ENCODE measurements around the gene PLAC8. TPM values are rescaled to one million over a fixed set of nuclear protein-coding genes. Genes with fewer than 3 reads are reported as not detected.
A peak's percentile ranks its signal among the peaks of the same experiment; 100 is the strongest.

PLAC8 gene
- total and polyA plus RNA-seq, 2 of the 8 experiments (the other 6 are each of a cell fraction or from before 2014, with no cell fraction given), result 0.98 to 1.1 TPM

- no peaks in the 10 kb centered on the region for H3K4me1 ChIP-seq (replicated peaks in 1 of 4; ENCODE audit: control insufficient read depth in 3 of 4, insufficient read depth in 4 of 4, low read length in 3 of 4)
- no peak overlapping the region for H2BK15ac ChIP-seq (ENCODE audit: low read length)
- POLR2A ChIA-PET (ENCODE audit: partially characterized antibody), result no interaction called here
- no peak overlapping the region for H2AK5ac ChIP-seq (ENCODE audit: low read depth, low read length)
- no peak for FAIRE-seq
- H4K5ac ChIP-seq (ENCODE audit: insufficient read length, low read depth, low read length), result no peak overlapping the region
- H3K79me2 ChIP-seq (ENCODE audit: control insufficient read depth in 1 of 2, insufficient read depth in 2 of 2, low read length in 2 of 2), result no peaks in the 10 kb centered on the region
- TF ChIP-seq BRCA1 (IDR thresholded peaks at IDR 0.05; ENCODE audit: low read depth, low read length), result no peak
- no peak for TF ChIP-seq KDM5A (IDR thresholded peaks at IDR 0.05; ENCODE audit: low read length)
- no peak for TF ChIP-seq SIRT6 (IDR thresholded peaks at IDR 0.05; ENCODE audit: low read length)
- TF ChIP-seq, protein P1, sequence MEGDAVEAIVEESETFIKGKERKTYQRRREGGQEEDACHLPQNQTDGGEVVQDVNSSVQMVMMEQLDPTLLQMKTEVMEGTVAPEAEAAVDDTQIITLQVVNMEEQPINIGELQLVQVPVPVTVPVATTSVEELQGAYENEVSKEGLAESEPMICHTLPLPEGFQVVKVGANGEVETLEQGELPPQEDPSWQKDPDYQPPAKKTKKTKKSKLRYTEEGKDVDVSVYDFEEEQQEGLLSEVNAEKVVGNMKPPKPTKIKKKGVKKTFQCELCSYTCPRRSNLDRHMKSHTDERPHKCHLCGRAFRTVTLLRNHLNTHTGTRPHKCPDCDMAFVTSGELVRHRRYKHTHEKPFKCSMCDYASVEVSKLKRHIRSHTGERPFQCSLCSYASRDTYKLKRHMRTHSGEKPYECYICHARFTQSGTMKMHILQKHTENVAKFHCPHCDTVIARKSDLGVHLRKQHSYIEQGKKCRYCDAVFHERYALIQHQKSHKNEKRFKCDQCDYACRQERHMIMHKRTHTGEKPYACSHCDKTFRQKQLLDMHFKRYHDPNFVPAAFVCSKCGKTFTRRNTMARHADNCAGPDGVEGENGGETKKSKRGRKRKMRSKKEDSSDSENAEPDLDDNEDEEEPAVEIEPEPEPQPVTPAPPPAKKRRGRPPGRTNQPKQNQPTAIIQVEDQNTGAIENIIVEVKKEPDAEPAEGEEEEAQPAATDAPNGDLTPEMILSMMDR (IDR thresholded peaks at IDR 0.05; ENCODE audit: control extremely low read depth in 1 of 3, insufficient read depth in 1 of 3, low read depth in 1 of 3, low read length in 3 of 3), result peak in 1 of 3 experiments; percentile 3; a peak in 1 of 4 replicates
- no peak for TF ChIP-seq CHD2 (IDR thresholded peaks at IDR 0.05; ENCODE audit: low read length)
- no peak for TF ChIP-seq SP4 (IDR thresholded peaks at IDR 0.05; ENCODE audit: low read length)
- TF ChIP-seq RFX5 (IDR thresholded peaks at IDR 0.05; ENCODE audit: borderline replicate concordance, low read depth, low read length), result no peak
- TF ChIP-seq RAD21 (IDR thresholded peaks at IDR 0.05 in 1 of 2, conservative IDR thresholded peaks at IDR 0.05 in 1 of 2; ENCODE audit: low read depth in 2 of 2, low read length in 2 of 2), result peak; percentile 15 to 32
- TF ChIP-seq POLR2A (IDR thresholded peaks at IDR 0.05; ENCODE audit: control extremely low read depth in 1 of 2, low read depth in 2 of 2, low read length in 2 of 2), result no peak
- no peak for TF ChIP-seq CEBPB (IDR thresholded peaks at IDR 0.05; ENCODE audit: low read depth, low read length)
- TF ChIP-seq TCF12 (IDR thresholded peaks at IDR 0.05; ENCODE audit: low read depth, low read length), result no peak
- TF ChIP-seq TBP (IDR thresholded peaks at IDR 0.05; ENCODE audit: low read depth, low read length), result no peak
- TF ChIP-seq EGR1 (IDR thresholded peaks at IDR 0.05; ENCODE audit: borderline replicate concordance, low read depth, low read length), result no peak
- no peak overlapping the region for H3K27ac ChIP-seq (ENCODE audit: low read depth, low read length)
- H3K56ac ChIP-seq (replicated peaks; ENCODE audit: insufficient read length, low read depth, low read length), result no peak overlapping the region
- no peak overlapping the region for H2AFZ ChIP-seq (ENCODE audit: low read length)
- no peak overlapping the region for H3K4me3 ChIP-seq (ENCODE audit: extremely low read depth in 1 of 4, insufficient read depth in 2 of 4, low read depth in 3 of 4, low read length in 4 of 4)
- H3K4me2 ChIP-seq (ENCODE audit: insufficient read depth in 1 of 2, low read depth in 2 of 2, low read length in 2 of 2), result no peak overlapping the region
- H3K36me3 ChIP-seq (ENCODE audit: control insufficient read depth in 2 of 4, insufficient read depth in 4 of 4, low read length in 3 of 4), result peaks cover 0 to 6% (median 0%) of the 10 kb centered on the region in 4 experiments; a peak in 2 of 8 replicates
- no peak overlapping the region for H4K91ac ChIP-seq (replicated peaks; ENCODE audit: insufficient read length, low read length)
- CTCF ChIA-PET (ENCODE audit: partially characterized antibody), result interaction anchor here (0.9 to 1.5 kb wide), 6 partner anchors 10 to 226 kb away, joined by 3 to 4 read pairs (median 4); no protein-coding TSS in a partner anchor
- DNase-seq (ENCODE audit: low read depth in 1 of 2, low spot score in 2 of 2), result no peak
- no peak overlapping the region for H3K23ac ChIP-seq (ENCODE audit: insufficient read length)
- no peak overlapping the region for H2BK120ac ChIP-seq (replicated peaks; ENCODE audit: low read depth, low read length)
- H3K27me3 ChIP-seq (replicated peaks in 1 of 4; ENCODE audit: control insufficient read depth in 3 of 4, extremely low read depth in 1 of 4, insufficient read depth in 3 of 4, low read length in 3 of 4), result no peaks in the 10 kb centered on the region
- H2BK12ac ChIP-seq (ENCODE audit: low read depth, low read length), result no peak overlapping the region
- no peaks in the 10 kb centered on the region for H4K20me1 ChIP-seq (replicated peaks in 1 of 2; ENCODE audit: control insufficient read depth in 1 of 2, insufficient read depth in 2 of 2, low read length in 2 of 2)
- H3K18ac ChIP-seq (ENCODE audit: extremely low read depth, low read length), result no peak overlapping the region
- H3K4ac ChIP-seq (replicated peaks; ENCODE audit: insufficient read length, low read depth, low read length), result no peak overlapping the region
- H2BK5ac ChIP-seq (ENCODE audit: low read depth, low read length), result no peak overlapping the region
- H3K79me1 ChIP-seq (ENCODE audit: low read depth, low read length), result no peaks in the 10 kb centered on the region
- H2BK20ac ChIP-seq (ENCODE audit: low read length), result no peak overlapping the region
- no peaks in the 10 kb centered on the region for H3K9me3 ChIP-seq (ENCODE audit: insufficient read depth in 2 of 2, low read depth in 1 of 2, low read length in 1 of 2)
- H3K9ac ChIP-seq (replicated peaks in 1 of 4; ENCODE audit: extremely low read depth in 1 of 4, low read depth in 3 of 4, low read length in 3 of 4), result no peak overlapping the region
- no peak overlapping the region for H3K14ac ChIP-seq (ENCODE audit: insufficient read length)
- H4K8ac ChIP-seq (ENCODE audit: extremely low read depth, insufficient read depth, low read length), result no peak overlapping the region
- H3K23me2 ChIP-seq (ENCODE audit: low read depth, low read length), result no peaks in the 10 kb centered on the region
These were observed 59.6 kb downstream of the PLAC8 start for GRCh38 chr4:83054928-83055327.
